Keratinocyte (primary cell): ENCODE data around the gene KRTAP2-3. TPM values are rescaled to one million over a fixed set of nuclear protein-coding genes. Genes with fewer than 3 reads are reported as not detected.
"Not testable (repeated sequence)": the region's sequence is repeated elsewhere in the genome, so short reads cannot be mapped to it uniquely, and the experiment has no call there.

Experiments used
- DNase-seq: peaks from one replicate; pipeline ENCODE4 v3.0.0-alpha.2; 2011; ENCODE audit warnings: low read depth, missing footprints, low spot score
- FAIRE-seq: peaks from 2 replicates; lab custom pipeline; 2011; peaks lifted over from hg19 to GRCh38; lab: Jason Lieb, UNC
- H2AFZ ChIP-seq: 2 replicates; pipeline ENCODE4 v1.6.0; 2012; ENCODE audit warnings: low read length, control low read depth, inconsistent platforms; ENCODE audit not compliant: control insufficient read depth
- H3K27ac ChIP-seq: 2 replicates; pipeline ENCODE4 v1.5.1; 2011; ENCODE audit warnings: low read length; ENCODE audit not compliant: control insufficient read depth, insufficient read depth
- H3K27me3 ChIP-seq: 3 replicates; pipeline ENCODE4 v1.6.0; 2011; ENCODE audit warnings: low read length; ENCODE audit not compliant: control insufficient read depth, insufficient read depth; ENCODE audit errors: extremely low read depth
- H3K36me3 ChIP-seq, 2 experiments: 2 replicates in 1 of 2; 3 replicates in 1 of 2; pipeline ENCODE4 v1.5.1; 2011; ENCODE audit warnings: low read length in 2 of 2, mild to moderate bottlenecking in 1 of 2; ENCODE audit not compliant: control insufficient read depth in 2 of 2, insufficient read depth in 2 of 2; ENCODE audit errors: extremely low read depth in 1 of 2
- H3K4me1 ChIP-seq: 3 replicates; pipeline ENCODE4 v1.5.1; 2011; ENCODE audit warnings: low read length; ENCODE audit not compliant: control insufficient read depth, insufficient read depth; ENCODE audit errors: extremely low read depth
- H3K4me2 ChIP-seq: 3 replicates; pipeline ENCODE4 v1.6.0; 2011; ENCODE audit warnings: low read depth, low read length; ENCODE audit not compliant: control insufficient read depth, insufficient read depth; ENCODE audit errors: extremely low read depth
- H3K4me3 ChIP-seq, 3 experiments: fragments of 200-600 bp in 1 of 3; sonication (generic) in 1 of 3; 2 replicates in 2 of 3; 3 replicates in 1 of 3; pipeline ENCODE4 v1.5.1; 2011 to 2016; ENCODE audit warnings: low read length in 3 of 3, mild to moderate bottlenecking in 3 of 3, control low read depth in 2 of 3, inconsistent platforms in 1 of 3, low read depth in 1 of 3, mixed read lengths in 1 of 3, mixed run types in 1 of 3, moderate library complexity in 1 of 3; ENCODE audit not compliant: control insufficient read depth in 2 of 3, insufficient read depth in 2 of 3; ENCODE audit errors: extremely low read depth in 1 of 3
- H3K79me2 ChIP-seq: 2 replicates; pipeline ENCODE4 v1.6.0; 2012; ENCODE audit warnings: low read length; ENCODE audit not compliant: control insufficient read depth, insufficient read depth
- H3K9ac ChIP-seq: 3 replicates; pipeline ENCODE4 v1.6.0; 2011; ENCODE audit warnings: low read length; ENCODE audit not compliant: control insufficient read depth, insufficient read depth; ENCODE audit errors: extremely low read depth
- H3K9me1 ChIP-seq: 3 replicates; pipeline ENCODE4 v1.6.0; 2011; ENCODE audit warnings: low read length; ENCODE audit not compliant: control insufficient read depth, insufficient read depth; ENCODE audit errors: extremely low read depth
- H3K9me3 ChIP-seq: 2 replicates; pipeline ENCODE4 v1.5.1; 2012; ENCODE audit warnings: low read depth, low read length; ENCODE audit not compliant: control insufficient read depth
- H4K20me1 ChIP-seq: 3 replicates; pipeline ENCODE4 v1.6.0; 2011; ENCODE audit warnings: low read length; ENCODE audit not compliant: control insufficient read depth, insufficient read depth; ENCODE audit errors: extremely low read depth
- CTCF ChIP-seq, 3 experiments: IDR thresholded peaks in 1 of 3; conservative IDR thresholded peaks in 1 of 3; optimal IDR thresholded peaks in 1 of 3; 2 replicates in 2 of 3; 3 replicates in 1 of 3; pipeline versions ENCODE3 to v1.5.1; 2011; ENCODE audit warnings: low read length in 3 of 3, mild to moderate bottlenecking in 3 of 3, moderate library complexity in 2 of 3, control low read depth in 1 of 3, inconsistent platforms in 1 of 3; ENCODE audit not compliant: insufficient read depth in 2 of 3; ENCODE audit errors: extremely low read depth in 1 of 3
- EZH2 ChIP-seq: IDR thresholded peaks from one replicate; pipeline ENCODE4 v1.6.1; 2012; ENCODE audit warnings: inconsistent platforms, mild to moderate bottlenecking, low read length, moderate library complexity
- dilution Hi-C: fragments of 300-500 bp; cut with MboI; formaldehyde crosslinking; loops from one replicate; pipeline ENCODE4 v1.7.0; 2020; ENCODE audit warnings: low sequenced_read_pairs; ENCODE audit not compliant: extremely low pct_ligation_motif_present
- polyA plus RNA-seq, 5 experiments: library from polyadenylated mRNA; depleted of rRNA in 3 of 5; stranded (reverse) in 3 of 5; stranded (forward) in 1 of 5; unstranded in 1 of 5; fragments of >200 nt; gene quantifications; 1 replicate in 1 of 5; 2 replicates in 3 of 5; 3 replicates in 1 of 5; pipeline versions ENCODE4 v1.2.1 to v1.2.3, GENCODE V29; 2011 to 2012; ENCODE audit warnings: missing spikeins in 2 of 5, low read depth in 1 of 5, low replicate concordance in 1 of 5

KRTAP2-3 gene
- polyA plus RNA-seq, 1 donor (not counting 4 experiments of a cell fraction or from before 2014, with no cell fraction given), result 8.4 TPM

DNA sequence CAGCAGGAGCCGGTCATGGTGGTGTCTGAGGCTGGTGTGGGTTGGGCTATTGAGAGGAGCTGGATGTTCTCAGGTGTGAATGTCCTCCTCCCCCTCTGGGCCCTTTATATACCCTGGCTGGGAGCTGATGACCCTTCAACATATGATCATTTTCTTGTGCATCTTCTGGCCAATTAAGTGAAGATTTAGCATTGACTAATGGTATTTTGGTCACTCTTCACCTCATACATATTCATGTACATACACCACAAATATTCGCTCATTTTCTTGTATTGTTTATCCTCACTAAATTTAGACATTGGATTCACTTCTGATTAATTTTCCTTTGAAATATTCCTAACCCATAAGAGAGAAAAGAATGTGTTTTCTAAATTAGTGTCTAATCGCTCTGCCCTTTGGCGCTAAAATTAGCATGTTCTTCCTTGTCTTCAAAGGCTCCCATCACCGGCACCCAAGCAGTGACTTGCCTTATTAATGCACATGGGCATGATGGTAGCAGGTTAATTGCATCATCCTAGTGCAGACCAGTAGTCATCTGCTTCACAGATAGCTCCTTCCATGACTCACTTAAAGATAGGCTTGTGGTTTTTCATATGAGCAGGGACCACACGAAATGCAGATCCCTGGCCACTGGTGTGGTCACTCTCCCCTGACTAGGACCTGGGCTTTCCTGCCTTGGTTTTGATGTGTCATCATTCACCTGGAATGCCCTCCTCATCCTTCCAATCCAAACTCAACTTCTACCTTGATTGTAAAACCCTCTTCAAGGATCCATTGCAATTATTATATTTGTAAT is 6.1 kb upstream of the KRTAP2-3 start, which contains the start of gene KRTAP2-4:
KRTAP2-4 (minus strand) TSS at position 51 of the 796 bp plus-strand sequence; CDS start at position 17, 34 bp downstream.
- dilution Hi-C loops, result no loop called here
- Histone ChIP-seq H3K27me3 (no peaks in the 10 kb centered on the region), H4K20me1 (no peaks in the 10 kb centered on the region), H3K4me2 (no peak within 1 kb of the TSS), H2AFZ (no peak within 1 kb of the TSS), H3K4me1 (peaks cover 30% of the 10 kb centered on the region), H3K9me3 (no peaks in the 10 kb centered on the region), H3K9me1 (no peaks in the 10 kb centered on the region), H3K36me3 (no peaks in the 10 kb centered on the region), H3K9ac (no peak within 1 kb of the TSS), H3K4me3 (no peak within 1 kb of the TSS), H3K27ac (peak within 1 kb of the TSS; percentile 10), H3K79me2 (no peaks in the 10 kb centered on the region)
- DNase-seq (peak; percentile 98), FAIRE-seq (peak; percentile 98)
- TF ChIP-seq EZH2, result no peak
- no peak for TF ChIP-seq CTCF (optimal IDR thresholded peaks at IDR 0.05 in 1 of 3, IDR thresholded peaks at IDR 0.05 in 1 of 3, conservative IDR thresholded peaks at IDR 0.05 in 1 of 3; ENCODE audit: extremely low read depth in 1 of 3, insufficient read depth in 2 of 3, low read length in 3 of 3)

GRCh38 chr17:41065016-41065689 is 5.2 kb upstream of the KRTAP2-3 start:
- H3K9me1 ChIP-seq, H3K9me3 ChIP-seq, H3K9ac ChIP-seq, H2AFZ ChIP-seq, H4K20me1 ChIP-seq, H3K27me3 ChIP-seq, H3K27ac ChIP-seq, DNase-seq, H3K4me2 ChIP-seq, H3K36me3 ChIP-seq, H3K79me2 ChIP-seq, dilution Hi-C loops, H3K4me3 ChIP-seq: not testable (repeated sequence)
- peak; percentile 52 for FAIRE-seq
- H3K4me1 ChIP-seq, result peaks cover 39% of the 10 kb centered on the region
